ENCODE results near the gene CELF4. TPM values are rescaled to one million over a fixed set of nuclear protein-coding genes. Genes with fewer than 3 reads are reported as not detected.

CELF4 gene
- total and polyA plus RNA-seq, 10 of the 15 experiments (the other 5 are each of a cell fraction or from before 2014, with no cell fraction given): 0.03 to 0.32 TPM; not detected in 8

DNA sequence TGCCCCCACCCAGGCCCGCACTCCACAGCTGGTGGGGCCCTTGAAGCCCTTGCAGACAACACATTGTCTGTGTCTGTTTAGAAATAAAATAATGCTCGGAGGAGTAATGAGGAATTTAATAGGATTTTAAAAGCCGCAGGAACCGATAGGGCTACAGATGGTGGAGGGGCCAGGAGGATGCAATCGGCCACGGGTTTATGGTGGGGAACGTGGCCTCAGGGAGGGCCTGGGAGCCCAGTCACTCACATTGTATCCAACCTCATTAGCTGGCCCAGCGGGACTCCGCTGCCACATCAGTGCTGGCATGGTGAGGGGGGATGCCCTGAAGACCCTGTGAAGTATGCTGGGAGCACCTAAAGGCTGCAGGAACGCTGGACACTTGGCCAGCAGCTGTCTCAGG lies 252.0 kb downstream of the CELF4 start:
- in situ Hi-C loops (cut with MboI) (loop anchor here (25.0 kb wide), 1 partner anchor 376 kb away; no protein-coding TSS in a partner anchor), intact Hi-C loops (cut with micrococcal nuclease; ENCODE audit: unreplicated experiment) (no loop called here)
- no peak overlapping the region for H3K9ac ChIP-seq (ENCODE audit: control insufficient read depth, insufficient read depth, low read length)
- ChIA-PET CTCF (no interaction called here), RAD21 (ENCODE audit: unreplicated experiment) (no interaction called here), POLR2A (no interaction called here), SMC1A (ENCODE audit: uncharacterized antibody, unreplicated experiment) (no interaction called here)
- TF ChIP-seq POLR2AphosphoS2 (IDR thresholded peaks at IDR 0.05; ENCODE audit: low read depth, low read length): no peak
- H3K4me3 ChIP-seq: no peak overlapping the region
- no peak overlapping the region for H2AFZ ChIP-seq (ENCODE audit: control insufficient read depth, low read depth, low read length)
- no peak overlapping the region for H3K27ac ChIP-seq (ENCODE audit: control insufficient read depth, insufficient read depth)
- WGBS (ENCODE audit: insufficient coverage, insufficient replicate concordance, low lambda C conversion rate, missing lambda C conversion rate): 33% methylated on average over 10 of the region's 10 CpGs
- no peaks in the 10 kb centered on the region for H3K4me1 ChIP-seq (ENCODE audit: control insufficient read depth, insufficient read depth, low read length)
- DNase-seq (ENCODE audit: low read depth, low spot score) (no peak), ATAC-seq (no peak), FAIRE-seq (no peak)
- H3K9me3 ChIP-seq (replicated peaks; ENCODE audit: control insufficient read depth, insufficient read depth, low read length): no peaks in the 10 kb centered on the region
- no peaks in the 10 kb centered on the region for H4K20me1 ChIP-seq (ENCODE audit: control insufficient read depth, insufficient read depth)
- no TSS peak for BruUV-seq (replicated peaks)
- no peaks in the 10 kb centered on the region for H3K79me2 ChIP-seq (ENCODE audit: control insufficient read depth, insufficient read depth, low read length)
- no peak overlapping the region for H3K4me2 ChIP-seq (ENCODE audit: control insufficient read depth, insufficient read depth)
- H3K36me3 ChIP-seq (ENCODE audit: control insufficient read depth in 2 of 2, insufficient read depth in 2 of 2, low read length in 1 of 2): no peaks in the 10 kb centered on the region
- 0 out of 4 replicates have a peak, but pooled peaks cover 0 to 1% of the 10 kb centered on the region in 2 experiments for H3K27me3 ChIP-seq (replicated peaks in 1 of 2; ENCODE audit: control insufficient read depth in 2 of 2, insufficient read depth in 2 of 2, low read length in 1 of 2)

DNA sequence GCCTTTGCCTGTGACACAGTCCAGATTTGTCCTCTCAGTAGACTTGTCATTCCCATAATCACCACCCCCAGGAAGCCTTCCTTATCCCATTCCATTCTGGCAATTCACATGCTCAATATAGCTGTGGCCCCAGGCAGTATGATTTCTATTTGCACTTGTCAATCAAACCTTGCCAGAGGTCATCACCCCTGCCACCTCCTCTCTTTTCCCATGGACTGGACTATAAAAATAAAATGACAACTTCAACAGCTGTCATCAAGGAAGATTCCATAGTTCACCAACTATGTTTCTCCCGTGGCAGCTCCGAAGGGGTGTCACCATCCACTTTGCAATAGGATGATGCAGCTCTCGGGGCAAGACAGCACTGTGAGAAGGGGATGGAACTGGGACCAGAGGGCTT lies 255.7 kb downstream of the CELF4 start:
- H3K36me3 ChIP-seq (ENCODE audit: control insufficient read depth in 2 of 2, insufficient read depth in 2 of 2, low read length in 1 of 2): no peaks in the 10 kb centered on the region
- H4K20me1 ChIP-seq (ENCODE audit: control insufficient read depth, insufficient read depth): no peaks in the 10 kb centered on the region
- ChIA-PET POLR2A (no interaction called here), SMC1A (ENCODE audit: uncharacterized antibody, unreplicated experiment) (no interaction called here), CTCF (no interaction called here), RAD21 (ENCODE audit: unreplicated experiment) (no interaction called here)
- H3K4me2 ChIP-seq (ENCODE audit: control insufficient read depth, insufficient read depth): no peak overlapping the region
- H3K9ac ChIP-seq (ENCODE audit: control insufficient read depth, insufficient read depth, low read length): no peak overlapping the region
- intact Hi-C loops (cut with micrococcal nuclease; ENCODE audit: unreplicated experiment) (no loop called here), in situ Hi-C loops (cut with MboI) (loop anchor here (25.0 kb wide), 1 partner anchor 373 kb away; no protein-coding TSS in a partner anchor)
- H3K4me1 ChIP-seq (ENCODE audit: control insufficient read depth, insufficient read depth, low read length): no peaks in the 10 kb centered on the region
- BruUV-seq (replicated peaks): no TSS peak
- H3K27ac ChIP-seq (ENCODE audit: control insufficient read depth, insufficient read depth): no peak overlapping the region
- 9% methylated on average over 3 of the region's 3 CpGs for WGBS (ENCODE audit: insufficient coverage, insufficient replicate concordance, low lambda C conversion rate, missing lambda C conversion rate)
- FAIRE-seq: no peak
- H3K27me3 ChIP-seq (replicated peaks in 1 of 2; ENCODE audit: control insufficient read depth in 2 of 2, insufficient read depth in 2 of 2, low read length in 1 of 2): peaks cover 0 to 1% of the 10 kb centered on the region in 2 experiments; a peak in 1 of 4 replicates
- DNase-seq (ENCODE audit: low read depth, low spot score): no peak
- H3K4me3 ChIP-seq: no peak overlapping the region
- H2AFZ ChIP-seq (ENCODE audit: control insufficient read depth, low read depth, low read length): no peak overlapping the region
- no peaks in the 10 kb centered on the region for H3K9me3 ChIP-seq (replicated peaks; ENCODE audit: control insufficient read depth, insufficient read depth, low read length)
- no peak for ATAC-seq
- no peaks in the 10 kb centered on the region for H3K79me2 ChIP-seq (ENCODE audit: control insufficient read depth, insufficient read depth, low read length)
- TF ChIP-seq, protein P1, sequence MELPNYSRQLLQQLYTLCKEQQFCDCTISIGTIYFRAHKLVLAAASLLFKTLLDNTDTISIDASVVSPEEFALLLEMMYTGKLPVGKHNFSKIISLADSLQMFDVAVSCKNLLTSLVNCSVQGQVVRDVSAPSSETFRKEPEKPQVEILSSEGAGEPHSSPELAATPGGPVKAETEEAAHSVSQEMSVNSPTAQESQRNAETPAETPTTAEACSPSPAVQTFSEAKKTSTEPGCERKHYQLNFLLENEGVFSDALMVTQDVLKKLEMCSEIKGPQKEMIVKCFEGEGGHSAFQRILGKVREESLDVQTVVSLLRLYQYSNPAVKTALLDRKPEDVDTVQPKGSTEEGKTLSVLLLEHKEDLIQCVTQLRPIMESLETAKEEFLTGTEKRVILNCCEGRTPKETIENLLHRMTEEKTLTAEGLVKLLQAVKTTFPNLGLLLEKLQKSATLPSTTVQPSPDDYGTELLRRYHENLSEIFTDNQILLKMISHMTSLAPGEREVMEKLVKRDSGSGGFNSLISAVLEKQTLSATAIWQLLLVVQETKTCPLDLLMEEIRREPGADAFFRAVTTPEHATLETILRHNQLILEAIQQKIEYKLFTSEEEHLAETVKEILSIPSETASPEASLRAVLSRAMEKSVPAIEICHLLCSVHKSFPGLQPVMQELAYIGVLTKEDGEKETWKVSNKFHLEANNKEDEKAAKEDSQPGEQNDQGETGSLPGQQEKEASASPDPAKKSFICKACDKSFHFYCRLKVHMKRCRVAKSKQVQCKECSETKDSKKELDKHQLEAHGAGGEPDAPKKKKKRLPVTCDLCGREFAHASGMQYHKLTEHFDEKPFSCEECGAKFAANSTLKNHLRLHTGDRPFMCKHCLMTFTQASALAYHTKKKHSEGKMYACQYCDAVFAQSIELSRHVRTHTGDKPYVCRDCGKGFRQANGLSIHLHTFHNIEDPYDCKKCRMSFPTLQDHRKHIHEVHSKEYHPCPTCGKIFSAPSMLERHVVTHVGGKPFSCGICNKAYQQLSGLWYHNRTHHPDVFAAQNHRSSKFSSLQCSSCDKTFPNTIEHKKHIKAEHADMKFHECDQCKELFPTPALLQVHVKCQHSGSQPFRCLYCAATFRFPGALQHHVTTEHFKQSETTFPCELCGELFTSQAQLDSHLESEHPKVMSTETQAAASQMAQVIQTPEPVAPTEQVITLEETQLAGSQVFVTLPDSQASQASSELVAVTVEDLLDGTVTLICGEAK (IDR thresholded peaks at IDR 0.05; ENCODE audit: borderline replicate concordance): no peak
- no peak for TF ChIP-seq ETV6 (conservative IDR thresholded peaks at IDR 0.05 in 1 of 2, IDR thresholded peaks at IDR 0.05 in 1 of 2; ENCODE audit: borderline replicate concordance in 1 of 2, low read depth in 1 of 2)
- TF ChIP-seq, protein P2, sequence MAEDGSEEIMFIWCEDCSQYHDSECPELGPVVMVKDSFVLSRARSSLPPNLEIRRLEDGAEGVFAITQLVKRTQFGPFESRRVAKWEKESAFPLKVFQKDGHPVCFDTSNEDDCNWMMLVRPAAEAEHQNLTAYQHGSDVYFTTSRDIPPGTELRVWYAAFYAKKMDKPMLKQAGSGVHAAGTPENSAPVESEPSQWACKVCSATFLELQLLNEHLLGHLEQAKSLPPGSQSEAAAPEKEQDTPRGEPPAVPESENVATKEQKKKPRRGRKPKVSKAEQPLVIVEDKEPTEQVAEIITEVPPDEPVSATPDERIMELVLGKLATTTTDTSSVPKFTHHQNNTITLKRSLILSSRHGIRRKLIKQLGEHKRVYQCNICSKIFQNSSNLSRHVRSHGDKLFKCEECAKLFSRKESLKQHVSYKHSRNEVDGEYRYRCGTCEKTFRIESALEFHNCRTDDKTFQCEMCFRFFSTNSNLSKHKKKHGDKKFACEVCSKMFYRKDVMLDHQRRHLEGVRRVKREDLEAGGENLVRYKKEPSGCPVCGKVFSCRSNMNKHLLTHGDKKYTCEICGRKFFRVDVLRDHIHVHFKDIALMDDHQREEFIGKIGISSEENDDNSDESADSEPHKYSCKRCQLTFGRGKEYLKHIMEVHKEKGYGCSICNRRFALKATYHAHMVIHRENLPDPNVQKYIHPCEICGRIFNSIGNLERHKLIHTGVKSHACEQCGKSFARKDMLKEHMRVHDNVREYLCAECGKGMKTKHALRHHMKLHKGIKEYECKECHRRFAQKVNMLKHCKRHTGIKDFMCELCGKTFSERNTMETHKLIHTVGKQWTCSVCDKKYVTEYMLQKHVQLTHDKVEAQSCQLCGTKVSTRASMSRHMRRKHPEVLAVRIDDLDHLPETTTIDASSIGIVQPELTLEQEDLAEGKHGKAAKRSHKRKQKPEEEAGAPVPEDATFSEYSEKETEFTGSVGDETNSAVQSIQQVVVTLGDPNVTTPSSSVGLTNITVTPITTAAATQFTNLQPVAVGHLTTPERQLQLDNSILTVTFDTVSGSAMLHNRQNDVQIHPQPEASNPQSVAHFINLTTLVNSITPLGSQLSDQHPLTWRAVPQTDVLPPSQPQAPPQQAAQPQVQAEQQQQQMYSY (CRISPR knock-in tag; IDR thresholded peaks at IDR 0.05): no peak
- TF ChIP-seq BRCA1 (IDR thresholded peaks at IDR 0.05; ENCODE audit: low read depth, low read length): no peak

All from GM12878 (cell line).